Pancreas (tissue), 10 donors: ENCODE results near the gene FAM83F. TPM values are rescaled to one million over a fixed set of nuclear protein-coding genes. Genes with fewer than 3 reads are reported as not detected.
"Not testable (repeated sequence)": the region's sequence is repeated elsewhere in the genome, so short reads cannot be mapped to it uniquely, and the experiment has no call there.

Experiments
- ATAC-seq, 4 donors: fragments of 200-7000 bp; cut with Tn5 transposase; one replicate each; pipeline versions ENCODE4 v1.8.0 to v1.9.1; 2020; ENCODE audit warnings: mild to moderate bottlenecking in 4 of 4, moderate library complexity in 4 of 4
- DNase-seq, 6 donors: peaks; one replicate each; pipeline ENCODE4 v3.0.0-alpha.2; 2020
- FAIRE-seq: peaks from 2 replicates; lab custom pipeline; 2012; peaks lifted over from hg19 to GRCh38; lab: Jason Lieb, UNC
- H3K27ac ChIP-seq, 4 donors: fragments of 200-600 bp; sonication (generic); 1 replicate in 3 of 4; 2 replicates in 1 of 4; pipeline versions ENCODE4 v1.5.0 to v1.8.0; 2020
- H3K27me3 ChIP-seq, 4 donors: fragments of 200-600 bp; one replicate each; pipeline ENCODE4 v1.8.0; 2021
- H3K36me3 ChIP-seq, 3 donors: fragments of 200-600 bp; sonication (generic) in 1 of 3; one replicate each; pipeline versions ENCODE4 v1.5.0 to v1.8.0; 2020 to 2021
- H3K4me1 ChIP-seq, 3 donors: fragments of 200-600 bp; one replicate each; pipeline ENCODE4 v1.8.0; 2021
- H3K4me3 ChIP-seq, 4 donors: fragments of 200-600 bp; sonication (generic) in 2 of 4; one replicate each; pipeline versions ENCODE4 v1.5.0 to v1.8.0; 2020 to 2021
- H3K9me3 ChIP-seq, 4 donors: fragments of 200-600 bp; one replicate each; pipeline ENCODE4 v1.8.0; 2021
- WGBS, 2 donors: extraction: QIAGEN DNeasy Blood & Tissue Kit; methylation state at CpG; one replicate each; pipeline ENCODE4 v1.1.7; 2013; 5-methylcytosine and 5-hydroxymethylcytosine counted together
- intact Hi-C, 3 donors: fragments of 100-400 bp; cut with DNase I; formaldehyde crosslinking; loops; one replicate each; pipeline versions ENCODE4 v1.11.1 to v1.14.2; 2022
- polyA plus RNA-seq, 2 donors: library from polyadenylated mRNA; stranded (reverse); fragments of 200-250 nt; gene quantifications; one replicate each; pipeline ENCODE4 v1.2.3, GENCODE V29; 2013
- total RNA-seq, 6 donors: library from RNA; stranded (reverse); fragmentation: NEBNext Ultra II Directional in 4 of 6; extraction: Animal tissue kit (Norgen Biotek cat#: 25700) in 4 of 6; gene quantifications; one replicate each; pipeline versions ENCODE4 v1.2.1 to v1.2.4, GENCODE V29; 2021 to 2023
- TF ChIP-seq, protein P1 (sequence below), 4 donors: fragments of 200-600 bp; sonication (generic) in 3 of 4; IDR thresholded peaks; one replicate each; pipeline versions ENCODE4 v1.5.0 to v1.8.0; 2021; ENCODE audit warnings: antibody characterized with exemption in 4 of 4
- donor health status: healthy with polysubstance abuse.
- donor health status: DM: no; HTN: no; CAD: no; lungs with moderate emphysema.
- donor health status: DM: no; HTN: no; CAD: no.
- donor health status: control.
- donor health status: control.
- donor health status: Bipolar disorder and iron deficiency.
- donor health status: DM: yes; HTN: yes; CAD: no.
- donor health status: DM: no; HTN: no; CAD: no.
- donor health status: DM: no; HTN: no; CAD: no.
- donor health status: DM: yes; HTN: yes; CAD: no.

The FAM83F gene
- total and polyA plus RNA-seq, 8 donors = 4.9 to 19.8 (median 15.5) TPM

DNA sequence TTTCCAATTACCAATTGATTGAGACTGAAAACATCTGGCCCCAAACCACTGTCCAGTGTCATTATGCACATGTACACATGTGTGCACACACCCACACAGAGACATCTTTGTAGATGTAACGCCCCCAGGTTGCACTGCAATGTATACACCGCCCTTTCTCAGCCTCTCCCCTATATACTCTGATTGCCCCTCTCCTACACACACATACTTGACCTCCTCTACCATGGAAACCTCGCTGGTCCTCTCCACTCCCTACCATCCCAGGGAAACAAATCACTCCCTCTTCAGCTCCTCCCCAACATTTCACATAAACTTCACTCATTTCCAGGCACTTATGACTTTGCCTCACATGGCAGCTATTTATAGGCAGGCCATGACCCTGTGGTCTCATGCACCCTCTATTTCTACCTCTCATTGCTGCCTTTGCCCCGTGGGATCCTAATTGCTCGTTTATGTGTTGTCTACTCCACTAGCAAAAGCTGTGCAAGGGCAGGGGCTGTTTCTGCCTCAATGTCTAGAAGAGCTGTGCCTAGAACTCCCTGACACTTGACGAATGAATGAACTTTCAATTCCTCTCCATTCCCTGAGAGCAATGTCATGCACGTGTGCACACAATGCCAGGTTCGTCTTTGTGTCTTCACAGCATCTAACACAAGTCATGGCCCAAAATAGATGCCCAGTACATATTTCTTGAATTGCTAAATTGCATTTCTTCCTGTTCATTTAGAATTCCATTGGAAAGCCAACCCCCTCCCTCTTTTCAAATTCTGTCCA is 44.6 kb upstream of the FAM83F start:
- H3K9me3 ChIP-seq = no peaks in the 10 kb centered on the region
- H3K27me3 ChIP-seq = no peaks in the 10 kb centered on the region
- H3K27ac ChIP-seq = no peak overlapping the region
- WGBS, 2 donors = 73 to 83% methylated on average over 8 of the region's 8 CpGs
- TF ChIP-seq, protein P1, sequence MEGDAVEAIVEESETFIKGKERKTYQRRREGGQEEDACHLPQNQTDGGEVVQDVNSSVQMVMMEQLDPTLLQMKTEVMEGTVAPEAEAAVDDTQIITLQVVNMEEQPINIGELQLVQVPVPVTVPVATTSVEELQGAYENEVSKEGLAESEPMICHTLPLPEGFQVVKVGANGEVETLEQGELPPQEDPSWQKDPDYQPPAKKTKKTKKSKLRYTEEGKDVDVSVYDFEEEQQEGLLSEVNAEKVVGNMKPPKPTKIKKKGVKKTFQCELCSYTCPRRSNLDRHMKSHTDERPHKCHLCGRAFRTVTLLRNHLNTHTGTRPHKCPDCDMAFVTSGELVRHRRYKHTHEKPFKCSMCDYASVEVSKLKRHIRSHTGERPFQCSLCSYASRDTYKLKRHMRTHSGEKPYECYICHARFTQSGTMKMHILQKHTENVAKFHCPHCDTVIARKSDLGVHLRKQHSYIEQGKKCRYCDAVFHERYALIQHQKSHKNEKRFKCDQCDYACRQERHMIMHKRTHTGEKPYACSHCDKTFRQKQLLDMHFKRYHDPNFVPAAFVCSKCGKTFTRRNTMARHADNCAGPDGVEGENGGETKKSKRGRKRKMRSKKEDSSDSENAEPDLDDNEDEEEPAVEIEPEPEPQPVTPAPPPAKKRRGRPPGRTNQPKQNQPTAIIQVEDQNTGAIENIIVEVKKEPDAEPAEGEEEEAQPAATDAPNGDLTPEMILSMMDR (IDR thresholded peaks at IDR 0.05) = no peak
- DNase-seq (no peak), FAIRE-seq (no peak), ATAC-seq (no peak)
- no peaks in the 10 kb centered on the region for H3K4me1 ChIP-seq
- no peak overlapping the region for H3K4me3 ChIP-seq
- no peaks in the 10 kb centered on the region for H3K36me3 ChIP-seq
- intact Hi-C loops = no loop called here

DNA sequence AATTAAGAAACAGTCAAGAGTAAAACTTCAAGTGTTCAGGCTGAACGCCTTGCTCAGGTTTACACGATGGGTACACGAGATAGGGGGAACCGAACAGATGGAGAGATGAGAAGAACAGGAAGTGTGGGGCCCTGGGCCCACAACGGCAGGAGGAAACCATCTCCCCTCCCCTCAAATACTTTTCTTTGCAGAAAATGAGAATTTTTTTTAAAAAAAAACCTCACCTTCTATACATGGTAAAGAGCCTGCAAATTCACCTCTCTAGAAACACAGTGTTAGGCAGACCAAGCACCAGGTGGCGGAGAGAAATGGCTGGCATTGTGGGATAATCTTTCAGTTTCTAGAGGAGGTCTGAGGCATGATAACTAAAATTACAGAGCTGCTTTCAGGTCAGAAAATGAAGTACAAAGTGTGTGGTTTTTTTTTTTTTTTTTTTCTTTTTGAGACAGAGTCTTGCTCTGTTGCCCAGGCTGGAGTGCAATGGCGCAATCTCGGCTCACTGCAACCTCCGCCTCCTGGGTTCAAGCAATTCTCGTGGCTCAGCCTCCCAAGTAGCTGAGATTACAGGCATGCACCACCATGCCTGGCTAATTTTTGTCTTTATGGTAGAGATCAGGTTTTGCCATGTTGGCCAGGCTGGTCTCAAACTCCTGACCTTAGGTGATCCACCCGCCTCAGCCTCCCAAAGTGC is 43.0 kb upstream of the FAM83F start:
- DNase-seq, H3K4me1 ChIP-seq, H3K27me3 ChIP-seq, H3K4me3 ChIP-seq, H3K27ac ChIP-seq, H3K9me3 ChIP-seq, ATAC-seq, intact Hi-C loops, H3K36me3 ChIP-seq, FAIRE-seq: not testable (repeated sequence)
- 79 to 85% methylated on average over 11 of the region's 11 CpGs for WGBS, 2 donors

DNA sequence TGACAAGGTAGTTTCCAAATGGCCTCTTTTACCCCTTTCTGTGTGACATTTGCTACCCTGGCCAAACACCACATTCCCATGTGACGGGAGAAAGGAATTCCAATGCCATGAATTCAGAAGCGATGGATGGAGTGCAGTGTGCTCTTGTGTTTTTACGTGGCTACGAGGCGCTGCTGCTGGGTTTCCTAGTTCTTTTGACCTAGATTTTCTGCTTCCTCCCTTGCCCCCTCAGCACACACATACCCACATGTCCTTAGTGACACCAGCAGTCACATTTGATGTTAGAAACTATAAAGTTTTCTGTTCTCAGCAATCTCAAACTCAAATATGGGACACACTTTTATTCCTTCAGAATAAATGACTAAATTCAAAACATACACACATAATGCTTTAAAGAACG is 42.4 kb upstream of the FAM83F start:
- 75 to 82% methylated on average over 6 of the region's 6 CpGs for WGBS, 2 donors
- DNase-seq (no peak), FAIRE-seq (no peak), ATAC-seq (no peak)
- Histone ChIP-seq H3K36me3 (no peaks in the 10 kb centered on the region), H3K4me1 (no peaks in the 10 kb centered on the region), H3K27me3 (no peaks in the 10 kb centered on the region), H3K4me3 (no peak overlapping the region), H3K27ac (no peak overlapping the region), H3K9me3 (no peaks in the 10 kb centered on the region)
- TF ChIP-seq, protein P1 (IDR thresholded peaks at IDR 0.05) = no peak
- intact Hi-C loops = no loop called here

DNA sequence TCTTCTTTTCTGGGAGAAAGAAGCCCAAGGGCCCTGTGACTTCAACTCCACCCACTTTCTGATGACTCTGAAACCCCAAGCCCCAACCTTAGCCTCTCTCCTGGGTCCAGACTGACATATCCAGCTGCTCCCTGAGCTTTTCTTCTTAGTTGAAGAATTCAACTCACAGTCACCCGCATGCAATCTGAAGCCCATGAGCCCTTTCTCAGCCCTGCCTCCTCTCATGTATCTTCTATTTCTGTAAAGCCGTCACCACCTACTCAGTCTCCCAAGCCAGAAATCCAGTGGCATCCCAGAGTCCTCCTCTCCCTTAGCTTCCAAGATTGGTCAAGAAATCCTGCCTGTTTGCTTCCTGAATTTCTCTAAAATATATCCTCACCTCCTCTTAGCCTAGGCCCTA is 41.7 kb upstream of the FAM83F start:
- ATAC-seq = no peak
- Histone ChIP-seq H3K36me3 (no peaks in the 10 kb centered on the region), H3K27me3 (no peaks in the 10 kb centered on the region), H3K4me1 (no peaks in the 10 kb centered on the region), H3K9me3 (no peaks in the 10 kb centered on the region), H3K4me3 (no peak overlapping the region), H3K27ac (no peak overlapping the region)
- intact Hi-C loops = no loop called here
- WGBS, 2 donors = 89 to 100% methylated on average over 2 of the region's 2 CpGs
- TF ChIP-seq, protein P1 (IDR thresholded peaks at IDR 0.05) = no peak
- FAIRE-seq = no peak
- DNase-seq = no peak

DNA sequence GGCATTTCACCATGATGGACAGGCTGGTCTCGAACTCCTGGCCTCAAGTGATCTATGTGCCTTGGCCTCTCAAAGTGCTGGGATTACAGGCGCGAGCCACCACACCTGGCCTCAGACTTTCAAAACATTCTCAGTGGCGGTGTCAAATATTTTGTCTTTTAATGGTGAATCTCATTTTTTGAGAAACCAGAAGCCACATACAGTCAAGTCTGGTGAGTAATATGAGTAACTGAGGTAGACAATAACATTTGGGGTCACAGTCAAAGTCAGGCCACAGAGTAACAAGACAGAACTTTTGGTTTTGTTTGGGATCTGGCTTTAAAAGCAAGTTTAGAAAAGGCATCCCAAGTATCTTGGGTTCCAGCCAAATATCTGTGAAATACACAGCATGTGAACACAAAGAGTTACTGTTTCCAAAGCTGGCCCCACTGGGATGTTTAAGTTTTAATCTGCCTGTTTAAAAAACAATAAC is 40.1 kb upstream of the FAM83F start:
- TF ChIP-seq, protein P1 (IDR thresholded peaks at IDR 0.05) = no peak
- ATAC-seq (peak; percentile 36 to 71 (median 65)), DNase-seq (no peak), FAIRE-seq (no peak)
- WGBS, 2 donors = 88 to 91% methylated on average over 4 of the region's 4 CpGs
- Histone ChIP-seq H3K36me3 (no peaks in the 10 kb centered on the region), H3K9me3 (no peaks in the 10 kb centered on the region), H3K27ac (peak overlapping the region in 3 of 4 donors; percentile 33 to 73 (median 53)), H3K4me3 (no peak overlapping the region), H3K4me1 (no peaks in the 10 kb centered on the region), H3K27me3 (no peaks in the 10 kb centered on the region)
- intact Hi-C loops = no loop called here
